Liver (tissue), 3 donors: ENCODE measurements around the gene BATF3.

ENCODE experiments used
- ATF3 ChIP-seq: IDR thresholded peaks from 2 replicates; pipeline ENCODE4 v1.6.1; 2016; ENCODE audit warnings: antibody characterized with exemption
- CTCF ChIP-seq: fragments of 150-350 bp; IDR thresholded peaks from 2 replicates; pipeline ENCODE4 v1.5.1; 2017; ENCODE audit warnings: improper control_type of control experiment, low read depth, low read length; ENCODE audit not compliant: missing input control
- RAD21 ChIP-seq, 2 donors: IDR thresholded peaks; 2 replicates each; pipeline ENCODE4 v1.6.1; 2016; ENCODE audit warnings: antibody characterized with exemption in 2 of 2, mild to moderate bottlenecking in 2 of 2
- REST ChIP-seq: IDR thresholded peaks from 2 replicates; pipeline ENCODE4 v1.6.1; 2016; ENCODE audit warnings: antibody characterized with exemption, mild to moderate bottlenecking
- RXRA ChIP-seq, 2 donors: IDR thresholded peaks; 2 replicates each; pipeline ENCODE4 v1.6.1; 2017 to 2018; ENCODE audit warnings: antibody characterized with exemption in 2 of 2, mild to moderate bottlenecking in 1 of 2
- SP1 ChIP-seq: IDR thresholded peaks from 2 replicates; pipeline ENCODE4 v1.6.1; 2018; ENCODE audit warnings: antibody characterized with exemption, mild to moderate bottlenecking
- TAF1 ChIP-seq: conservative IDR thresholded peaks from 2 replicates; pipeline ENCODE4 v1.6.1; 2016; ENCODE audit warnings: antibody characterized with exemption, mild to moderate bottlenecking
- YY1 ChIP-seq: IDR thresholded peaks from 2 replicates; pipeline ENCODE4 v1.6.1; 2016; ENCODE audit warnings: antibody characterized with exemption, mild to moderate bottlenecking
- ZBTB33 ChIP-seq: IDR thresholded peaks from 2 replicates; pipeline ENCODE4 v1.6.1; 2016; ENCODE audit warnings: antibody characterized with exemption
- donor health status: healthy.
- donor health status: healthy.

- no peak for TF ChIP-seq CTCF
- peak; percentile 39 for TF ChIP-seq YY1
- TF ChIP-seq SP1: no peak
- no peak for TF ChIP-seq REST
- peak in 1 of 2 donors; percentile 7 for TF ChIP-seq RXRA (IDR thresholded peaks at IDR 0.05)
- TF ChIP-seq ZBTB33: no peak
- TF ChIP-seq RAD21 (IDR thresholded peaks at IDR 0.05): no peak
- no peak for TF ChIP-seq ATF3
- no peak for TF ChIP-seq TAF1
These were observed 48.1 kb downstream of the BATF3 start for GRCh38 chr1:212651521-212651920.
